Activated CD4-positive, alpha-beta memory T cell treated with anti-CD3 and anti-CD28 coated beads for 36 hours (primary cell): ENCODE results near the gene STAT6. TPM values are rescaled to one million over a fixed set of nuclear protein-coding genes. Genes with fewer than 3 reads are reported as not detected.
"Not testable (repeated sequence)": the region's sequence is repeated elsewhere in the genome, so short reads cannot be mapped to it uniquely, and the experiment has no call there.

Experiments used
- CTCF ChIA-PET: fragments of 350-600 bp; sonication (Branson Sonifier 250); formaldehyde crosslinking; loops from one replicate; lab custom pipeline; 2021; ENCODE audit warnings: antibody characterized with exemption, inconsistent platforms; lab: Charles Lee
- POLR2A ChIA-PET: fragments of 350-600 bp; sonication (Branson Sonifier 250); formaldehyde crosslinking; loops from one replicate; lab custom pipeline; 2021; ENCODE audit warnings: antibody characterized with exemption; lab: Charles Lee
- DNase-seq: peaks from one replicate; pipeline ENCODE4 v3.0.0-alpha.2; 2020
- H3K27ac Mint-ChIP-seq: one replicate; pipeline ENCODE4 v1.8.0; 2021; ENCODE audit warnings: mixed read lengths
- H3K27me3 Mint-ChIP-seq: one replicate; pipeline ENCODE4 v1.8.0; 2021; ENCODE audit warnings: mixed read lengths
- H3K36me3 Mint-ChIP-seq: one replicate; pipeline ENCODE4 v1.8.0; 2021; ENCODE audit warnings: mixed read lengths
- H3K4me1 Mint-ChIP-seq: one replicate; pipeline ENCODE4 v1.8.0; 2021; ENCODE audit warnings: low read depth, mixed read lengths
- H3K4me3 Mint-ChIP-seq: one replicate; pipeline ENCODE4 v1.8.0; 2021; ENCODE audit warnings: mild to moderate bottlenecking, mixed read lengths
- H3K9me3 Mint-ChIP-seq: one replicate; pipeline ENCODE4 v1.8.0; 2021; ENCODE audit warnings: mixed read lengths
- intact Hi-C: fragments of 100-400 bp; cut with micrococcal nuclease; formaldehyde crosslinking; loops from one replicate; pipeline ENCODE4 v1.15.1; 2023
- total RNA-seq, 2 experiments: library from RNA; stranded (reverse); gene quantifications; one replicate each; pipeline ENCODE4 v1.2.3, GENCODE V29; 2021

The STAT6 gene
- total RNA-seq, 2 experiments from 2014 or later, result 209 to 218 TPM

GRCh38 chr12:57057067-57057751 is 54.0 kb downstream of the STAT6 start:
- no peak overlapping the region for H3K4me3 Mint-ChIP-seq
- intact Hi-C loops, result no loop called here
- peaks cover 61% of the 10 kb centered on the region for H3K36me3 Mint-ChIP-seq
- no peaks in the 10 kb centered on the region for H3K27me3 Mint-ChIP-seq
- ChIA-PET CTCF (interaction anchor here (0.7 to 11.6 kb wide), 4 partner anchors 15 to 304 kb away, joined by 3 to 206 read pairs (median 6); partner anchors contain the start of gene ZBTB39), POLR2A (interaction anchor here (0.6 kb wide), 1 partner anchor 16 kb away, joined by 3 read pairs; no protein-coding TSS in a partner anchor)
- DNase-seq, result no peak
- peaks cover 8% of the 10 kb centered on the region for H3K4me1 Mint-ChIP-seq
- no peaks in the 10 kb centered on the region for H3K9me3 Mint-ChIP-seq
- H3K27ac Mint-ChIP-seq, result no peak overlapping the region

- peaks cover 6% of the 10 kb centered on the region for H3K4me1 Mint-ChIP-seq
- ChIA-PET POLR2A (no interaction called here), CTCF (interaction anchor here (11.6 kb wide), 1 partner anchor 51 kb away, joined by 206 read pairs; the partner anchor contains the start of gene ZBTB39)
- no peak for DNase-seq
- no peaks in the 10 kb centered on the region for H3K27me3 Mint-ChIP-seq
- no peak overlapping the region for H3K27ac Mint-ChIP-seq
- H3K9me3 Mint-ChIP-seq, result no peaks in the 10 kb centered on the region
- intact Hi-C loops, result no loop called here
- H3K4me3 Mint-ChIP-seq, result no peak overlapping the region
- H3K36me3 Mint-ChIP-seq, result peaks cover 54% of the 10 kb centered on the region
Observed at GRCh38 chr12:57055824-57056223, 55.3 kb downstream of the STAT6 start.

GRCh38 chr12:57053901-57054300 is 57.3 kb downstream of the STAT6 start:
- H3K9me3 Mint-ChIP-seq, H3K27me3 Mint-ChIP-seq, H3K4me3 Mint-ChIP-seq, intact Hi-C loops, H3K27ac Mint-ChIP-seq, H3K4me1 Mint-ChIP-seq, POLR2A ChIA-PET, DNase-seq: not testable (repeated sequence)
- peaks cover 36% of the 10 kb centered on the region for H3K36me3 Mint-ChIP-seq
- CTCF ChIA-PET, result interaction anchor here (1.2 kb wide), 1 partner anchor 9 kb away, joined by 3 read pairs; no protein-coding TSS in a partner anchor

- peaks cover 28% of the 10 kb centered on the region for H3K36me3 Mint-ChIP-seq
- intact Hi-C loops, H3K27me3 Mint-ChIP-seq, H3K4me1 Mint-ChIP-seq, H3K9me3 Mint-ChIP-seq, H3K4me3 Mint-ChIP-seq, DNase-seq, H3K27ac Mint-ChIP-seq: not testable (repeated sequence)
- CTCF ChIA-PET, result interaction anchor here (2.1 kb wide), 1 partner anchor 45 kb away, joined by 5 read pairs; no protein-coding TSS in a partner anchor
- POLR2A ChIA-PET, result interaction anchor here (1.2 kb wide), 1 partner anchor 38 kb away, joined by 5 read pairs; no protein-coding TSS in a partner anchor
Observed at GRCh38 chr12:57053146-57053545, 58.0 kb downstream of the STAT6 start.

GRCh38 chr12:57051011-57051410 is 60.2 kb downstream of the STAT6 start:
- H3K9me3 Mint-ChIP-seq, result no peaks in the 10 kb centered on the region
- intact Hi-C loops, result no loop called here
- DNase-seq, result no peak
- H3K4me3 Mint-ChIP-seq, result no peak overlapping the region
- POLR2A ChIA-PET, result no interaction called here
- H3K27me3 Mint-ChIP-seq, result no peaks in the 10 kb centered on the region
- H3K27ac Mint-ChIP-seq, result no peak overlapping the region
- CTCF ChIA-PET, result interaction anchor here (1.3 to 5.7 kb wide), 5 partner anchors 10 to 61 kb away, joined by 4 to 42 read pairs (median 6); partner anchors contain the start of genes STAT6 and ZBTB39
- H3K36me3 Mint-ChIP-seq, result peaks cover 13% of the 10 kb centered on the region
- peaks cover 24% of the 10 kb centered on the region for H3K4me1 Mint-ChIP-seq

GRCh38 chr12:57049890-57050289 is 61.3 kb downstream of the STAT6 start, which contains the start of gene MYO1A:
Gene MYO1A (minus strand): TSS chr12:57050129. CDS start chr12:57048323, 1,806 bp downstream.
- ChIA-PET CTCF (interaction anchor here (0.9 to 5.7 kb wide), 8 partner anchors 11 to 69 kb away, joined by 3 to 42 read pairs (median 4); partner anchors contain the start of genes STAT6 and ZBTB39), POLR2A (interaction anchor here (0.6 kb wide), 1 partner anchor 87 kb away, joined by 3 read pairs; no protein-coding TSS in a partner anchor)
- no peak within 1 kb of the TSS for H3K27ac Mint-ChIP-seq
- DNase-seq, result no peak
- intact Hi-C loops, result no loop called here
- no peak within 1 kb of the TSS for H3K4me3 Mint-ChIP-seq
- peaks cover 9% of the 10 kb centered on the region for H3K36me3 Mint-ChIP-seq
- no peaks in the 10 kb centered on the region for H3K9me3 Mint-ChIP-seq
- H3K4me1 Mint-ChIP-seq, result peaks cover 21% of the 10 kb centered on the region
- H3K27me3 Mint-ChIP-seq, result no peaks in the 10 kb centered on the region

- DNase-seq, result no peak
- POLR2A ChIA-PET, result no interaction called here
- Mint-ChIP-seq H3K27me3 (no peaks in the 10 kb centered on the region), H3K36me3 (peaks cover 6% of the 10 kb centered on the region), H3K4me1 (peaks cover 21% of the 10 kb centered on the region), H3K27ac (no peak overlapping the region), H3K4me3 (no peak overlapping the region), H3K9me3 (no peaks in the 10 kb centered on the region)
- CTCF ChIA-PET, result interaction anchor here (0.6 to 5.7 kb wide), 7 partner anchors 11 to 63 kb away, joined by 3 to 42 read pairs (median 3); partner anchors contain the start of genes STAT6 and ZBTB39
- intact Hi-C loops, result no loop called here
Observed at GRCh38 chr12:57049119-57049446, 62.1 kb downstream of the STAT6 start.

GRCh38 chr12:57048423-57049118 is 62.6 kb downstream of the STAT6 start:
- no peaks in the 10 kb centered on the region for H3K27me3 Mint-ChIP-seq
- intact Hi-C loops, result no loop called here
- H3K36me3 Mint-ChIP-seq, result peaks cover 1% of the 10 kb centered on the region
- ChIA-PET POLR2A (interaction anchor here (1.1 kb wide), 1 partner anchor 63 kb away, joined by 3 read pairs; the partner anchor contains the start of gene STAT6), CTCF (interaction anchor here (0.6 to 5.7 kb wide), 11 partner anchors 12 to 63 kb away, joined by 3 to 42 read pairs (median 4); partner anchors contain the start of gene STAT6)
- no peak for DNase-seq
- no peaks in the 10 kb centered on the region for H3K9me3 Mint-ChIP-seq
- H3K4me3 Mint-ChIP-seq, result no peak overlapping the region
- peaks cover 21% of the 10 kb centered on the region for H3K4me1 Mint-ChIP-seq
- no peak overlapping the region for H3K27ac Mint-ChIP-seq

GRCh38 chr12:57047981-57048380 is 63.2 kb downstream of the STAT6 start:
- Mint-ChIP-seq H3K4me1 (peaks cover 21% of the 10 kb centered on the region), H3K9me3 (no peaks in the 10 kb centered on the region), H3K36me3 (no peaks in the 10 kb centered on the region), H3K4me3 (no peak overlapping the region), H3K27ac (no peak overlapping the region), H3K27me3 (no peaks in the 10 kb centered on the region)
- POLR2A ChIA-PET, result interaction anchor here (1.1 to 1.4 kb wide), 2 partner anchors 49 to 64 kb away, joined by 3 to 4 read pairs; partner anchors contain the start of gene STAT6
- no peak for DNase-seq
- intact Hi-C loops, result loop anchor here (1.0 to 2.0 kb wide), 2 partner anchors 17 to 40 kb away; no protein-coding TSS in a partner anchor
- CTCF ChIA-PET, result interaction anchor here (0.8 to 5.7 kb wide), 10 partner anchors 13 to 64 kb away, joined by 3 to 42 read pairs (median 5); partner anchors contain the start of gene STAT6

- peak overlapping the region; percentile 28 for H3K4me3 Mint-ChIP-seq
- no peaks in the 10 kb centered on the region for H3K9me3 Mint-ChIP-seq
- H3K36me3 Mint-ChIP-seq, result no peaks in the 10 kb centered on the region
- intact Hi-C loops, result loop anchor here (1.0 to 2.0 kb wide), 2 partner anchors 18 to 39 kb away; no protein-coding TSS in a partner anchor
- H3K4me1 Mint-ChIP-seq, result peaks cover 21% of the 10 kb centered on the region
- H3K27me3 Mint-ChIP-seq, result no peaks in the 10 kb centered on the region
- POLR2A ChIA-PET, result interaction anchor here (0.7 to 1.4 kb wide), 4 partner anchors 19 to 64 kb away, joined by 3 to 4 read pairs (median 3); partner anchors contain the start of genes STAT6 and TAC3
- DNase-seq, result peak; percentile 83
- H3K27ac Mint-ChIP-seq, result peak overlapping the region; percentile 65
- CTCF ChIA-PET, result interaction anchor here (0.9 to 5.7 kb wide), 11 partner anchors 11 to 77 kb away, joined by 3 to 42 read pairs (median 4); partner anchors contain the start of gene STAT6
Observed at GRCh38 chr12:57046947-57047890, 63.9 kb downstream of the STAT6 start.
